VCaP (cell line): Measurements from ENCODE around the gene SLN.

Experiments used
- H3K27ac ChIP-seq: fragments of 450-650 bp; 2 replicates; pipeline ENCODE4 v1.5.1; 2017
- CTCF ChIP-seq: fragments of 450-650 bp; conservative IDR thresholded peaks from 2 replicates; pipeline ENCODE4 v1.5.1; 2017; ENCODE audit warnings: mild to moderate bottlenecking, moderate library complexity

The SLN gene

GRCh38 chr11:107733518-107733917 lies 21.7 kb upstream of the SLN start:
- H3K27ac ChIP-seq = no peak overlapping the region
- no peak for TF ChIP-seq CTCF

GRCh38 chr11:107732689-107733051 lies 20.8 kb upstream of the SLN start:
- no peak for TF ChIP-seq CTCF
- H3K27ac ChIP-seq = no peak overlapping the region

- no peak for TF ChIP-seq CTCF
- H3K27ac ChIP-seq = no peak overlapping the region
Observed at GRCh38 chr11:107731941-107732688, 20.3 kb upstream of the SLN start.

GRCh38 chr11:107722662-107723061 lies 10.8 kb upstream of the SLN start:
- TF ChIP-seq CTCF = no peak

GRCh38 chr11:107721207-107721606 lies 9.4 kb upstream of the SLN start:
- TF ChIP-seq CTCF = no peak
- H3K27ac ChIP-seq = no peak overlapping the region

More at GRCh38 chr11:107722662-107723061, 10.8 kb upstream of the SLN start:
- no peak overlapping the region for H3K27ac ChIP-seq

- H3K27ac ChIP-seq = no peak overlapping the region
- TF ChIP-seq CTCF = no peak
Observed at GRCh38 chr11:107720303-107720774, 8.5 kb upstream of the SLN start.

GRCh38 chr11:107719557-107720302 lies 7.9 kb upstream of the SLN start:
- TF ChIP-seq CTCF = no peak
- H3K27ac ChIP-seq = no peak overlapping the region
